ENCODE data around the gene STX5.

STX5 gene

DNA sequence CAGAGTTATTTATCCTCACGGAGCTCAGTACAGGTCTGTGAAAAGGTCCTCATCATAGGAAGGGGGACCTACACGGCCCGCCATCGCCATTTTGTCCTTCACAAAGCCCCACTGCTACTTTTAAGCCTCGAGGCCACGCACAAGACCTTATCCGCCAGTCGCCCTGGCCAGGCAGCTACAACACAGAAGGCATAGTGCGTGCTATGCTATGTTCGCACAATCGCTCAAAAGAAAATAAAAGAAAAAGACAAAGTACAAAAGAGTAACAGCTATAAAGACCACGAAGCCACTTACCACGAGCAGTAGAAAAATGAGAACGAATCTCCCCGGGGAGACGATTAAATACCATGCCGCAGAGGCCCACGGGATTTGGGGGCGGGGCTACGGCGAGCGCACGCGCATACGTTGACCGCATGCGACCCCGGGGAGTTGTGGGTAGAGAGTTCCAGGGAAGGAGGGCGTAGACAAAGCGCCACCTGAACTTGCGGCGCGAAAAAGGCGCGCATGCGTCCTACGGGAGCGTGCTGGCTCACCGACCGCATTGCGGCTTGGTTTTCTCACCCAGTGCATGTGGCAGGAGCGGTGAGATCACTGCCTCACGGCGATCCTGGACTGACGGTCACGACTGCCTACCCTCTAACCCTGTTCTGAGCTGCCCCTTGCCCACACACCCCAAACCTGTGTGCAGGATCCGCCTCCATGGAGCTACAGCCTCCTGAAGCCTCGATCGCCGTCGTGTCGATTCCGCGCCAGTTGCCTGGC is 23.9 kb upstream of the STX5 start:
- Histone ChIP-seq H3K27ac (peak overlapping the region; percentile 48 to 92 (median 86)), H3K4me3 (peak overlapping the region; percentile 43 to 88 (median 64))

DNA sequence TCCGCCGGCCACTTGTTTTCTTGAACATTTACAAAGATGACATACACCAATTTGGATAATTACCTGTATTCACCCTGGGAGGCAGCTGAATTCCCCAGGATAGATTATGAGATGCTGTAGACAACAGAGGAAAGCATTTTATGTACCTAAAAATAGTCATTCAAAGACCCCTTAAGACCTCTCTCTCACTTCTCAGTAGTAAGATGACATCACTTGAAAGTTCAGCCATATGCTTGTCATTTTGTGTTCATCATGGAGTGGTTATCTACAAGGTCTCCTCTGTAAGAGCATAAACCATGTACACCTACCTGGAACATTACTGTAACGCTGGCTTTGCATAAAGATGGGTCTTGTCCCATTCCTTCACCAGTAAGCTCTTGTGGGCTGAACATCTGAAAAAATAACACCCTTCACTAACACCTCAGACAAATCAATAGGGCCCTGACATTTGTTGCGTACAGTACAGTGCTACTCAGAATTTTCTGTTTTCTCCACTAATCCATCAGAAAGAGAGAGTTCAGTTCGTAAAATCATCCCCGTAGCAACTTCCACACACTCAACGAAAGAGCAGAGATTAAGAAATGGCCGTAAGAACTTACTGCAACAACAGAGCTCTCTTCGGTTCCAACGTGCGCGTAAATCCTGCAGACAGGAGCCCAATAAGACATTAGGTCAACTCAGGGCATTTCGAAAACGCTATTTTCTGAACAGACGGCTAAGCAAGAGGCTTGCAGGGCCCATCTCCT is 23.1 kb upstream of the STX5 start:
- H3K4me3 ChIP-seq, result peak overlapping the region; percentile 43 to 88 (median 64)

DNA sequence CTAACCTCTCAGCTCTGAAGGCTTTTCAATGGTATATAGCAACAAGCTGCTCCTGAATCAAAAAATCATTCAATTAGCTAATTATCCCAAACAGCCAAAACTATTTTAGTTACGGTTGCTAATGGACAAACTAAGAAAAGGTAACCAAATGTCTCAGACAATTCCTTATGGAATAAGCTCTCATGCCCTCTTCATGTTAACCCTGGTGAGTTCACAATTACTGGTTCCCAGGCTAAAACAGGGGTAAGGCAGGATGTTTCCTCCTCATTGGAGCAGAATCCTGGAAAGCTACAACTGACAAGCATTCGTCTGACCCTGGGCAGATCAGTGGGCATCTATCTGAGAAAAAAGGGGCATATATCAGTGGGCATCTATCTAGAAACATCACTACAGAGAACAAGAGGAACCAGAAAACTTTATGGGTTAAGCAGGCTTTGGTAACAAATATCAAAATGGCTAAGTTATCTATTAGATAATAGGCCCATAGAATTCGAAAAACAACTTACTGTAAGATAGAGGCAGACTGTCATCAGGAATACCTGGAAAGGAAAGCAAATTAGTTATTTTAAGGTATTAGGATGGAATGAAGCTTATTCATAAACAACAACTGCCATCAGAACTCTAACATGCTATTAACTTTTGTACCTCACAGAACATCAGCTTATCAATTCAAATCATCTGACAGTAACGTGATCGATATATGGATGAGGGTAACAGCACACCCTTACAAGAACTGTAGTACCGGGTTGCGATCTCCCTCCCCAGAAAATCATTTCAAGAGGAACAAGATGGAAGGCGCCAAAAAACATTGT is 22.4 kb upstream of the STX5 start:
- Histone ChIP-seq H3K27ac (peak overlapping the region in 13 of 21 experiments; percentile 50 to 92 (median 86)), H3K4me3 (peak overlapping the region; percentile 43 to 88 (median 64))

More for the DNA sequence above, 23.1 kb upstream of the STX5 start:
- H3K27ac ChIP-seq, result peak overlapping the region; percentile 28 to 92 (median 86)

DNA sequence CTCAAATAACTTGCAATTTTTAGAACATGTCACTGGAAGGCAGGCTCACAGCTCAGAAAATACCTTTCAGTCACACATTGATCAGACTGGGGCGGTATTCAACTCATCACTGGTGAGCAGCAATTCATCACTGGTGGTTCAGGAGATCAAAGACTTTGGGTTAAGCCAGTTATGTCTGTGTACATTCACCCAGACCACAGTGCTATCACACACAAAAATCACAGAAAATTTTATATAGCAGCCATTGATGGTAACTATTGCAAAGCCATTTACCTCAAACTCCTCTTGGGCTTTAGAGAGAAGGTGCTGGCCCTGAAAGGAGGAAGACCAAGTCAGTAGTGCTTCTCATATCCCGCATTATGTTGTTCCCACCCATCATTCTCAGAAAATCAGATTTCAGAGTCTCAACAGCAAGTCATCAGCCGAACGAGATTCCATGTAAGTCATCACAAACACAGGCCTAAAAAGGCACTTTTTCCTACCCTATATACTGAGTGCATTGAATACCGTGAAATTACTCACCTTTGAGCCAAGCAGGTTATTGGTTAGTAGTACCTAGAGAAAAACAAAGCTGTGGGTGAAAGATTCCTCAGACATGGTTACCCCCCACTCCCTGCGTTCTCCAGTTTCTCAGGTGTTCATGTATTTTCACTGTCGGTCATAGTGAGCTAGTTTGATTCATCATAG is 21.6 kb upstream of the STX5 start:
- peak overlapping the region in 4 of 21 experiments; percentile 29 to 90 (median 70) for H3K27ac ChIP-seq
- H3K4me3 ChIP-seq, result peak overlapping the region in 6 of 7 experiments; percentile 48 to 88 (median 70)

DNA sequence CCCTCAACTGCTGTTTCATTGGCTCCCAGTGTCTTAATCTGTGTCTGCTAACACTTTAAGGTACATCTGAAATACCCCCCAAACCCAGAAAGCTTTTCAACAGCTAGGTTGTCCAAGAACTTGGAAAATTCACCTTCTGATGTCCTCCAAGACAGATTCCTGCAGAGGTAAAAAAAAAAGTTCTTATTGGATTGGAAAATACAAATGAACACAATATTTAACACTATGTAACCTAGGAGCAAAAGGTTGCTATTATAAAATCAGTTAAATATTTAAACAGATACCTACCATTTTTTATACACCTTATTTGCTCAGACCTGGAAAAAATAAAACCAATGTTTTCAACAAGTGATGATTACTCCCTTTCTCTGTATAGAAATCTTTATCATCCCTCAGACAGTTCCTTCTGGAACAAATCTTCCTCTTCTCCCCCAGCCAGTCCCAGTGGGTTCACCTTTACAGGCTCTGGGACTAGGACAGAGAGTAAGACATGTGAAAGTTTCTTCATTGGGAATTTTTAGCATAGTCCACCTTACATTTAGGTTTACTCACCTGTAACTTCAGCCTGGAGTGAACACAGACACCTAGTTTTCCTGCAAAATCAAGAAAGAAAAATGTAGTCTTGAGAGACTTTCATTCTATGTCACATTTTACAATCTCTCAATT is 20.8 kb upstream of the STX5 start:
- H3K4me3 ChIP-seq, result peak overlapping the region in 1 of 7 experiments; percentile 75
- H3K27ac ChIP-seq, result peak overlapping the region in 1 of 21 experiments; percentile 90

DNA sequence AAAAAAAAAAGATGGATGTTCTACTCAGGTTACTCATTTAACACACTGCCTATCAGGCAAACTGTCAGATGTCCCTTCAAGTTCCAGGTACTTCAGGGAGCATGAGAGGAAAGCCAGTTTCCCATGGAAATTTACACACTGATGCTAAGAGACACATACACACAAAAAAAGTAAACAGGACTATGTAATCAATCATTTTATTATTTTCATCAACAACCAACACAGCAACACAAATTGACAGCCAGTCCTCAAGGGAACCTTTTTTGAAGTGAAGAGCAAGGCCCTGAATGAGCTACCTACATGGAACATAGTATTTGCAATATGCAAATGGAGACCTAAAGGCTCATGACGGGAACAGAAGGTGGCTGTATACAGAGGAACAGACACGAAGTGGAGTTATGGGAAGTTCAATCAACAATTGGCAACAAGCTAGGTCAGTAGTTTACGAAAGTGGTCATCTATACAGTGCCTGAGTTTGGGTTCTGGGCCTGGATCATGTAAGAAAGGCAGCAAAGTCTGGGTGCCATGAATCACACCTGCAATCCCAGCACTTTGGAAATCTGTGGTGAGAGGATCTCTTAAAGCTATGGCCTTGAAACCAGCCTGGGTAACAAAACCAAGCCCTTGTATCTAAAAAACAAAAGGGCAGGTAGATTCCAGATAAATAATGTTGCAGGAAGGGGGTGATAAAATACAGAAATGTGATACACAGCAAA is 20.1 kb upstream of the STX5 start:
- Histone ChIP-seq H3K4me3 (no peak overlapping the region), H3K27ac (peak overlapping the region in 1 of 21 experiments; percentile 17)

DNA sequence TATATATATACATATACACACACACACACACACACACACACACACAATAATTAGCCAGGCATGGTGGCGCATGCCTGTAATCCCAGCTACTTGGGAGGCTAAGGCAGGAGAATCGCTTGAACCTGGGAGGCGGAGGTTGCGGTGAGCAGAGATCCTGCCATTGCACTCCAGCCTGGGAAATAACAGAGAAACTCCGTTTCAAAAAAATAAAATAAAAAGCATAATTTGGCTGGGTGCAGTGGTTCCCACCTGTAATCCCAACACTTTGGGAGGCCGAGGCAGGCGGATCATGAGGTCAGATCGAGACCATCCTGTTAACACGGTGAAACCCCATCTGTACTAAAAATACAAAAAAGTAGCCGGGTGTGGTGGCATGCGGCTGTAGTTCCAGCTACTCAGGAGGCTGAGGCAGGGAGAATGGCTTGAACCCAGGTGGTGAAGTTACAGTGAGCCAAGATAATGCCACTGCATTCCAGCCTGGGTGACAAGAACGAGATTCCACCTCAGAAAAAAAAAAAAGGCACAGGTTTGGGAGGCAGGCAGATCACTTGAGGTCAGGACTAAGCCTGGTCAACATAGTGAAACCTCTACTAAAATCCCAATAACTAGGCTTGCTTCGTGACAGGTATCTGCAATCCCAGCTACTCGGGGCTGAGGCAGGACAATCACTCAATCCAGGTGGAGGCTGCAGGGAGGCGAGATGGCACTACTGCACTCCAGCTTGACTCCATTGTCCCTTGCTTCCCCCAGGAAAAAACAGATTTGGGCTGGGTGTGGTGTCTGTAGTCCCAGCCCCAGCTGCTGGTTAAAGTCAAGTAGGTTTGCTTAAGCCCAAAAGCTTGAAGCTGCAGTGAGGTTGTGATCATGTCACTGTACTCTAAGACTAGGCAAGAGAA is 19.3 kb upstream of the STX5 start:
- no peak overlapping the region for H3K4me3 ChIP-seq
- H3K27ac ChIP-seq, result peak overlapping the region in 1 of 21 experiments; percentile 17

DNA sequence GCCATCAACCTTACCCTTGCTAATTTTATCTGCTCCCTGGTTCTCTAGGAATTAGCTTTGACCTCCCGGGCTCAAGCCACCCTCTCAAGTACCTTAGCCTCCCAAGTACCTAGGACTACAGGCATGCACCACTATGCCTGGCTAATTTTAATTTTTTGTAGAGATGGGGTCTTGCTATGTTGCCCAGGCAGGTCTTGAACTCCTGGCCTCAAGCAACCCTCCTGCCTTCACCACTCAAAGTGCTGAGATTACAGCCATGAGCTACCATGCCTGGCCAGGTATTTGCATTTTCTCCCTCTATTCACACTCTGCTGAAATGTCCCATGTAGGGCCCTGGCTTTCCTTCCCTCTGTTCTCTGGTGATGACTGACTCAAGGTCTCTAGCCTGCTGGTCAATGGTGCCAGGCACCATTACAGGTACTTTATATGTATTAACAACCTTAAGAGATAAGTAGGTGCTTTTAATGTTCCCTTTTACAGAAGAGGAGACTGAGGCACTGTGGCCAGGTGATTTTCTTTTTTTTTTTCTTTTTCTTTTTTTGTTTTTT is 16.0 kb upstream of the STX5 start:
- Histone ChIP-seq H3K27ac (no peak overlapping the region), H3K4me3 (no peak overlapping the region)

DNA sequence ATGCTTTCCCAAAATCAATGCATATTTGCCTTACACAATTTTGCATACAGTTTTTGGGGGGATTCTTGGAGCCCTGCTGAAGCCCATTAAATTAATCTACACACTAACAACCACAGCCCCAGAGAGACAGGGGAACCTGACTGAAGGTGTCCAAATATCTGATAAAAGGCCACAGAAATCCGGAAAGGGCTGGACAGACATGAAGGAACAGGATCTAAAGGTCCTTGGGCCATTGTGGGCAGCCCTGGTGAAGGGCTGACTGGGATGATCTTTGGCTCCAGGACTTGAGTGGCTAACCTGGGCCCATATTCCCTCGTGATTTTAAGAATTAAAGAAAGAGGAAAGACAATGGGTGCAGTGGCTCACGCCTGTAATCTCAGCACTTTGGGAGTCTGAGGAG is 14.3 kb upstream of the STX5 start:
- no peak overlapping the region for H3K4me3 ChIP-seq

DNA sequence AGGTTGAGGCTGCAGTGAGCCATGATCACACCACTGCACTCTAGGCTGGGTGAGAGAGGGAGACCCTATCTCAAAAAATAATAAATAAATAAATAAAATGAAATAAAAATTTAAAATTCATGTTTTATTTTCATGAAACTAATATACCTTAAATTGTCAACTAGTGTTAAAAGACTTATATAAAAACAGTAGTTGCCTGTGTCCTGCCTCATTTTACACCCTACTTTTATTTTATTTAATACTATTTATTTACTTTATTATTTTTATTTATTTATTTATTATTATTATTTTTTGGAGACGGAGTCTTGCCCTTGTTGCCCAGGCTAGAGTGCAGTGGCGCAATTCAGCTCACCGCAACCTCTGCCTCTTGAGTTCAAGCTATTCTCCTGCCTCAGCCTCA is 12.3 kb upstream of the STX5 start:
- Histone ChIP-seq H3K4me3 (no peak overlapping the region), H3K27ac (no peak overlapping the region)

More for the DNA sequence above, 14.3 kb upstream of the STX5 start:
- no peak overlapping the region for H3K27ac ChIP-seq

DNA sequence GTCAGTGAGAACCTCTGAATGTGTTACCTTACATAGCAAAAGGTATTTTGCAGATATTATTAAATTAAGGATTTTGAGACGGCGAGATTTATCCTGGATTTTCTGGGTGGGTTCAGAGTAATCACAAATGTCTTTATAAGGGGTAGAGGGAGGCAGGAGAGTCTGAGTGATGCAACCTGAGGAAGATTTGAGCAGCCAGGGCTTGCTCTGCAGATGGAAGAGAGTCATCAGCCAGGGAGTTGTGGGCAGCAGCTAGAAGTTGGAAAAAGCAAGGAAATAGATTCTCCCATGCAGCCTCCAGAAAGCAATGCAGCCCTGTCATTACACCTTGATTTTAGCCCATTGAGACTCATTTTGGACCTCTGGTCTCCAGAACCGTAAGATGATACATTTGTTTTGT is 11.6 kb upstream of the STX5 start:
- H3K27ac ChIP-seq, result no peak overlapping the region
- H3K4me3 ChIP-seq, result no peak overlapping the region

DNA sequence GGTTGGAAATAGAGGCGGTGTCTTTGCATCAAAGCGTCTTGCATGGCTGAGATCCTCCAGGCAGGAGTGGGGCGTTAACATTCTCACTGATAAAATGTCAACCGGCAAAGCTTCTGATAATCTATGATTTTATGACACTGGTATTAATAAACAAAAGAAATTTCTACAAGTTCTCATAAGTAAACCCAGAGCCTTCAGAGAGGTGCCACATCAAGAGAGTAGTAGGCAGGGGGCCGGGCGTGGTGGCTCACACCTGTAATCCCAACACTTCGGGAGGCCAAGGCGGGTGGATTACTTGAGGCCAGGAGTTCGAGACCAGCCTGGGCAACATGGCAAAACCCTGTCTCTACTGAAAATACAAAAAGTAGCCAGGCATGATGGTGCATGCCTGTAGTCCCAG is 11.0 kb upstream of the STX5 start:
- Histone ChIP-seq H3K27ac (peak overlapping the region in 20 of 21 experiments; percentile 90 to 100 (median 98)), H3K4me3 (peak overlapping the region in 1 of 7 experiments; percentile 34)

DNA sequence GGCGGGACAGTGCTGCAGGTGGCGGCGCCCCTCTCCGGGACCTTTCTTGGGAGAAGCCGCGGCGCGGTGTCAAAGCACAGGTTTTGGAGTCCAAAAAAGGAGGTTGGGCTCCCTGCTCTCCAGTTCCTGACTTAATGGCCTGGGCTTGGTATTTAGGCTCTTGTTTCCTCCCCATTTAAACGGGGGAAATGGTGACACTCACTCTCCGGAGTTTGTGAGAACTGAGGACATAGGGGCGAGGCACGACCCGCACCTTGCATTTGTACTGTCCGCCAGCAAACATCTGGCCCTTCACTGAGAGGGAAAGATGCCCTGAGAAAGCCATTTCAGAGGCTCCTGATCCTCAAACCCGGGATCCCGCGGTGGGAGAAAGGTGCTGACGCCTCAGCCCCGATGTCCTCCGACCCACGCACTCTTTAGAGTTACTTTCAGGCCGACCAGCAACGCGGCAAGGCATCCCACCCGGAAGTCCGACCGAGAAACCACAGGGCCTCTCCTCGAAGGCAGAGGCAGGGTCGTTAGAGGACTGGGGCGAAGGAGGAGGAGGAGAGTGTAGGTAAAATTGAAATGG is 10.4 kb upstream of the STX5 start:
- H3K4me3 ChIP-seq, result peak overlapping the region; percentile 34 to 96 (median 49)
- peak overlapping the region; percentile 69 to 100 (median 98) for H3K27ac ChIP-seq

DNA sequence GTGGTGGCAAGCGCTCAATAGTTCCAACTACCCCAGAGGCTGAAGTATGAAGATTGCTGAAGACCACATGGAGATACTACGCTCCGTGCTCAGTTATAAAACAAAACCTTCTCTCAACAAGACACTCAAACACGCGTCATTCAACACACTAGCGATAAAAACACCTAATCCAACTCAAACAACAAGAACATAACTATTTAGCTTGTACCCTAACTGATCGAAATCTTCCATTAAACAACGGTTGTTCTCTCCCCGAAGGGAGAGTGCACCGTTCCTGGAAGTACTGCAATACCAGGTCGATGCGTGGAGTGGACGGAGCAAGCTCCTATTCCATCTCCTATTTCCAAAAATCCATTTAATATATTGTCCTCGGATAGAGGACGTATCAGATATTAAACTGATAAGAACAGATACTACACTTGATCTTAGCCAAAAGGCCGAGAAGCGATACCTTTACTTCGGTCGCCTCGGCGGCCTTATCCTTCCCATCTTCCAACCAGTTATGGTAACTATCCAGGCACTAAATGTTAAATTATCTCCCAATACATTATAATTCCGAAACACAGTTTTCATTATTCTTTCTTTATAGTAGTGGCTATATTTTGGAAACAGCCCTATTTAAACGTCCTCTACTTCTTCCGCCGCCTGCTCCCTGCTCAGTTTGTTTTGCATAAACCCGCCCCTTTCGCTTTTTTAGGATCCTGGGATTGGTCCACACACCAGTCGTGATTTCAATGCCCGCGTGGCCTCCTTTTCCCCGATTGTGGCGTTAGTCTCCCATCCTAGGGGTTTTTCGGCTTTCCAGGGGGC is 9.7 kb upstream of the STX5 start:
- Histone ChIP-seq H3K27ac (peak overlapping the region; percentile 69 to 100 (median 98)), H3K4me3 (peak overlapping the region; percentile 61 to 96 (median 82))

DNA sequence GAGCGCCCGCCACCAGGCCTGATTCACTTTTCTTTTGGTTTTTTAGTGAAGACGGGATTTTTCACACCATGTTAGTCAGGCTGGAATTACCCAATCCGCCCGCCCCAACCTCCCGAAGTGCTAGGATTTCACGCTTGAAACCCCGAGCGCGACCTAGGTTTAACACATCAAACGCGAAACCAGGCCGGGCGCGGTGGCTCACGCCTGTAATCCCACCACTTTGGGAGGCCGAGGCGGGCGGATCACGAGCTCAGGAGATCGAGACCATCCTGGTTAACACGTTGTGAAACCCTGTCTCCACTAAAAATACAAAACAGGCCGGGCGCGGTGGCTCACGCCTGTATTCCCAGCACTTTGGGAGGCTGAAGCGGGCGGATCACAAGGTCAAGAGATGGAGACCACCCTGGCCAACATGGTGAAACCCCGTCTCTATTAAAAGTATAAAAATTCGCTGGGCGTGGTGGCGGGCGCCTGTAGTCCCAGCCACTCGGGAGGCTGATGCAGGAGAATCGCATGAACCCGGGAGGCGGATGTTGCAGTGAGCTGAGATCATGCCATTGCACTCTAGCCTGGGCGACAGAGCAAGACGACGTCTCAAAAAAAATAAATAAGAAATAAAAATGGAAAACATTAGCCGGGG is 9.0 kb upstream of the STX5 start:
- Histone ChIP-seq H3K4me3 (peak overlapping the region; percentile 61 to 96 (median 82)), H3K27ac (peak overlapping the region; percentile 82 to 100 (median 98))

Data from skin epidermis (tissue), 12 donors.